Stimulated activated CD4-positive, alpha-beta T cell treated with anti-CD3 and anti-CD28 coated beads, Interleukin-12 subunit alpha, Interleukin-12 subunit beta, amount 100 ng/mL, for 24 hours (primary cell): ENCODE results near the gene GNA14.
"Not testable (repeated sequence)": the region's sequence is repeated elsewhere in the genome, so short reads cannot be mapped to it uniquely, and the experiment has no call there.

Experiments
- DNase-seq, 2 experiments: peaks; one replicate each; pipeline ENCODE4 v3.0.0-alpha.2; 2020; ENCODE audit warnings: low read depth in 2 of 2

Gene GNA14

DNA sequence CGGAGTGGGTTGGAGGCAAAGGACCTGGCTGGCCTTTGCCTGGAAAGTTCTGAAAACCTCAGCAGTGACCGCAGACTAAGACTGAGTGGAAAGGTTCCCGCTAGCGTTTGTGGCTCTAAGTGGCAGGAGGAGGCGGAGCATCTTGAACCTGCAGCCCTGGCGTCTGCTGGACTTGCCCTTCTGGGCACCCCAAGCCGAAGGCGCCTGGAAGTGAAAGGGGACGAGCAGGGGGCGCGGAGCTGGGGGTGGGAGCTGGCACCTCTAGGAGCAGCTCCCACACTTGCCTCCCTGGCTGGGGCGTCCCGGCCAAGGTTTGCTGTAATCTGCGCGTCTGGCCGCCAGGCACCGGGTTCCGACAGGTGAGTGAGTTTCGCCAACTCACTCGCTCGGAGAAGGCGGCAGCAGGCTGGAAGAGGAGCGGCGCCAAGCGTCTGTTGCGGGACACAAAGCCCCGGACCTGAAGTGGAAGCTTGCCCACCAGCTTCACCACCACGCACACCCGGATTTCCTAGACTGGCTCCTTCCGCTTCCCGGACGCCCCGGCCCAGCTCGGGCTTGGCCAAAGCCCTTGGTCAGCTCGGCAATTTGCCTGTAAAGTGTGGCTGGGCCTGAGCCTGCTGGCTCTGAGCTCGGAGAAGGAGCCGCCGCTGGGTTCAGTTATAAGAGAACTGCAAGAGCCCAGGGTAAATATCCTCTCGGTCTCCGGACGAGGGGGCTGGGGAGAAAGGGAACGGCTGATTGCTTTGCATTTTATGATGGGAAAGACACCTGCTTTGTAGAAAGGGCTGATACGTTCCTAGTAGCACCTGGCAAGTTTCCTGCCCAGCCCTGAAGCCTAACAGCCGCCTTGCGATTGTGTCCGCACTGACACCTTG is at the start of gene GNA14:
GNA14 (minus strand) TSS at position 89 of the 875 bp plus-strand sequence. CDS start 529 bp downstream, outside the sequence.
- peak in 1 of 2 experiments; percentile 7 for DNase-seq

DNA sequence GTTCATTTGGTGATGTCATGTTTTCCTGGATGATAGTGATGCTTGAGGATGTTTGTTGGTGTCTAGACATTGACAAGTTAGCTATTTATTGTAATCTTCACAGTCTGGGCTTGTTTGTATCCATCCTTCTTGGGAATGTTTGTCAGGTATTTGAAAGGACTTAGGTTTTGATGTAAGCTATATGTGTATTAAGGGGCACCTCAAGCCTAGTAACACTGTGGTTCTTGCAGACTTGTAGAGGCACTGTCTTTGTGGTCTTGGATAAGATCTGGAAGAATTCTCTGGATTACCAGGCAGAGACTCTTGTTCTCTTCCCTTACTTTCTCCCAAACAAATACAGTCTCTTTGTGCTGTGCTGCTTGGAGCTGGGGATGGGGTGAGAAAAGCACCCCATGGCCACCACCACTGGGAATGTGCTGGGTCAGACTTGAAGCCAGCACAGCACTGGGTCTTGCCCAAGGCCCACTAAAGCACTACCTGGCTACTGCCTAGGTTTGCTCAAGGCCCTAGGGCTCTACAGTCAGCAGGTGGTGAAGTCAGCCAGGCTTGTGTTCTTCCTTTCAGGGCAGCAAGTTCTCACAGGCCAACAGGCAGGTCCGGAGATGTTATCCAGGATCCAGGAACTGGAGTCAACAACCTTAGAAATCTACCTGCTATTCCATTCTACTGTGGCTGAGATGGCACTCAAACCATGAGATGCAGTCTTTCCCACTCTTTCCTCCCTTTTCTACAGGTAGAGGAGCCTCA is 49.3 kb upstream of the GNA14 start:
- no peak for DNase-seq

DNA sequence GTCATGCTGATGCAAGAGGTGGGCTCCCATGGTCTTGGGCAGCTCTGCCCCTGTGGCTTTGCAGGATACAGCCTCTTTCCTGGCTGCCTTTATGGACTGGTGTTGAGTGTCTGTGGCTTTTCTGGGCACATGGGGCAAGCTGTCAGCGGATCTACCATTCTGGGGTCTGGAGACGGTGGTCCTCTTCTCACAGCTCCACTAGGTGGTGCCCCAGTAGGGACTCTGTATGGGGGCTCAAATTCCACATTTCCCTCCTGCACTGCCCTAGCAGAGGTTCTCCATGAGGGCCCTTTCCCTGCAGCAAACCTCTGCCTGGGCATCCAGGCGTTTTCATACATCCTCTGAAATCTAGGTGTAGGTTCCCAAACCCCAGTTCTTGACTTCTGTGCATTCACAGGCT is 42.6 kb upstream of the GNA14 start:
- not testable (repeated sequence) for DNase-seq

DNA sequence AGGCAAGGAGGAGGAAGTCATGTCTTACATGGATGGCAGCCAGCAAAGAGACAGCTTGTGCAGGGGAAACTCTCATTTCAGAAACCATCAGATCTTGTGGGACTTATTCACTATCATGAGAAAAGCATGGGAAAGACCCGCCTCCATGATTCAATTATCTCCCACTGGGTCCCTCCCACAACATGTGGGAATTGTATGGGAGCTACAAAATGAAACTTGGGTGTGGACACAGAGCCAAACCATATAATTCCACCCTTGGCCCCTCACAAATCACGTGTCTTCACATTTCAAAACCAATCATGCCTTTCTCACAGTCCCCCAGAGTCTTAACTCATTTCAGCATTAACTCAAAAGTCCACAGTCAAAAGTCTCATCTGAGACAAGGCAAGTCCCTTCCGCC is 42.0 kb upstream of the GNA14 start:
- not testable (repeated sequence) for DNase-seq

DNA sequence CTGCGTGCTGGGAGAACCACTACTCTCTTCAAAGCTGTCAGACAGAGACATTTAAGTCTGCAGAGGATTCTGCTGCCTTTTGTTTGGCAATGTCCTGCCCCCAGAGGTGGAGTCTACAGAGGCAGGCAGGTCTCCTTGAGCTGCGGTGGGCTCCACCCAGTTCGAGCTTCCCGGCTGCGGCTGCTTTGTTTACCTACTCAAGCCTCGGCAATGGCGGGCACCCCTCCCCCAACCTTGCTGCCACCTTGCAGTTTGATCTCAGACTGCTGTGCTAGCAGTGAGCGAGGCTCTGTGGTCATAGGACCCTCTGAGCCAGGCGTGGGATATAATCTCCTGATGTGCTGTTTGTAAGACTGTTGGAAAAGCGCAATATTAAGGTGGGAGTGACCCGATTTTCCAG is 39.6 kb upstream of the GNA14 start:
- DNase-seq = not testable (repeated sequence)

DNA sequence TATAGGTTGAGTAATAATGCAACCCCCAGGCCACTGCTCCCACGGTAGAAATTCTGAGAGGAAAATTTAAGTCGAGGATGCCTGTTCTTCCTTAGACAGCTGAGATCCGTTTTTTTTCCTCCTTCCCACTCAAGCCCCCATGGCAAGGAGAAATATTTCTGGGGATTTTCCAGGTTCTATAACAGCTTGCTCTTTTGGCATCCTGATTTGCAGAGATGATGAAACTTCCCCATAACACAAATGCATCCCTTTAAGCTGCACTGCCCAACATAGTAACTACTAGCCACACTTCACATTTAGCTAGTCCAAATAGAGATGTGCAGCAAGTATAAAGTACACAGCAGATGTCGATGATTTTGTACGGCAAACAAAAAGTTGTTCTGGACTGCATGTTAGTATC is 32.5 kb upstream of the GNA14 start:
- DNase-seq = no peak

DNA sequence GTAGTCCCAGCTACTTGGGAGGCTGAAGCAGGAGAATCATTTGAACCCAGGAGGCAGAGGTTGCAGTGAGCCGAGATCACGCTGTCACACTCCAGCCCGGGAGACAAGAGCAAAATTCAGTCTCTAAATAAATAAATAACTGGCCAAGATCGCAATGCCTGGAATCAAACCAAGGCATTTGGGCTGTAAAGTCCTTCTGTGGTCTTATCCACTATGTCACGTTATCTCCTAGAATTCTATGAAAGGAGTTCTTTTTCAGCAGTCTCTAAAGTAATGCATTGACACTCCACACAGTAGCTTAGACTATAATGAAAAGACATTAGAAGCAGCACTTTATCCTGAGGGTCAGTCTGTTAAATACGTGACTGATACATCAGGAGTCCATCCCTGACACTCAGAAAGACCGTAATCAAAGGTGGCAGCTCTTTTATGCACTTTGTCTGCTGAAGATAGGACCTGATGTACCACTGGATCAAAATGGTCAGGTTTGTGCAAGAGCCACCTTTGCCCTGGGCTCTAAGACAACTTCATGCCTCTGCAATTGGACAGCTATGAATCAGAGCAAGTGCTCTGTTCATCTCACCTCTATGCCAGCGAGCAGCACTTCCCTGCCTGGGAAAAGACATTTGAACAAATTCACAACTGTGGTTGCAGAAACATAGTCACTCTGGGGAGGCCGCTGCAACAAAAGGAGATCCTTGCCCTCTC is 31.7 kb upstream of the GNA14 start:
- DNase-seq = no peak

DNA sequence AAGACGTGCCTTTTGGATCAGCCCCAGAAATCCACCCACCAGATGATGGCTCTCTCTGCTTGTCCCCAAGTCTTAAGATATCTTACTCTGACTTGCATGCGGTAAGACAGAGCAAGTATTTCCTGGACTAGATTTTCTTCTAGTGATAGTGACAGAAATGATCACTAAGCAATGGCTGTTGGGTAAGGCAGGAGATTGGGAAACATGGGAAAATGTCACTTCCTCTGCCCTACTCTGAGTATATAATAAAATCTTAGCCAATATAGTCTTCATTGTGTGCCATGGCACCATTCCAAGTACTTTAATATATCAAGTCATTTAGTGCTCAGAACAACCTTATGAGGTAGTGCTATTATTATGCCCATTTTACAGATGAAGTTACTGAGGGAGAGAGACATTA is 31.0 kb upstream of the GNA14 start:
- no peak for DNase-seq

DNA sequence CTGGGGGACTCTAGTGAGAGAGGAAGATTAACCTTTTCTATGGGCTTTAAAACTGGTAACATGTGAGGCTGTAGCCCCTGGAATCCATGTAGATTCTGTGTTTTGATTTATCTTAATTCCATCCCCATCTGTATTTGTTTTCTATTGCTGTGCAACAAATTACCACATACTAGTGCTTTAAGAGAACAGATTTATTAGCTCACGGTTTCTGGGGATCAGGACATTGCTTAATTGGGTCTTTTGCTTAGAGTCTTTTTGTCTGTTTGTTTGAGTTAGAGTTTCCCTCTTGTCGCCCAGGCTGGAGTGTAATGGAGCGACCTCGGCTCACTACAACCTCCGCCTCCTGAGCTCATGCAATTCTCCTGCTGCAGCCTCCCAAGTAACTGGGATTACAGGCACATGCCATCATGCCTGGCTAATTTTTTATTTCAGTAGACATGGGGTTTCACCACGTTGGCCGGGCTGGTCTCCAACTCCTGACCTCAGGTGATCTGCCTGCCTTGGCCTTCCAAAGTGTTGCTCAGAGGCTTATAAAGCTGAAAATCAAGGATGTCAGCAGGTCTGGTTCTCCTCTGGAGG is 29.9 kb upstream of the GNA14 start:
- DNase-seq = no peak

DNA sequence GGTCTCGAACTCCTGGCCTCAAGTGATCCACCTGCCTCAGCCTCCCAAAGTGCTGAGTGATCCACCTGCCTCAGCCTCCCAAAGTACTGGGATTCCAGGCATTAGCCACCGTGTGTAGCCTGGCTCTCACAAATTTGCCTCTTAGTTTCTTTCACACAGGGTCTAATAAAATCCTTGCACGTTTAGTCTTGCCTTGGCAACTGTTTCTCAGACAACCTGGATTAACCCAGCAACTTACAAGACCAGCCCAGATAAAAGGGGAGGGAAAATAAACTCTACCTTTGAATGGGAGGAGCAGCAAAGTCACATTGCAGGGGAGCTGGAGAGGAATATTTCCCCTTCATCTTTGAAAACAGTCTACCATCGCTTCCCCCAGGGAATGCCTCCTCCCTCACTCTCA is 29.3 kb upstream of the GNA14 start:
- DNase-seq = no peak

DNA sequence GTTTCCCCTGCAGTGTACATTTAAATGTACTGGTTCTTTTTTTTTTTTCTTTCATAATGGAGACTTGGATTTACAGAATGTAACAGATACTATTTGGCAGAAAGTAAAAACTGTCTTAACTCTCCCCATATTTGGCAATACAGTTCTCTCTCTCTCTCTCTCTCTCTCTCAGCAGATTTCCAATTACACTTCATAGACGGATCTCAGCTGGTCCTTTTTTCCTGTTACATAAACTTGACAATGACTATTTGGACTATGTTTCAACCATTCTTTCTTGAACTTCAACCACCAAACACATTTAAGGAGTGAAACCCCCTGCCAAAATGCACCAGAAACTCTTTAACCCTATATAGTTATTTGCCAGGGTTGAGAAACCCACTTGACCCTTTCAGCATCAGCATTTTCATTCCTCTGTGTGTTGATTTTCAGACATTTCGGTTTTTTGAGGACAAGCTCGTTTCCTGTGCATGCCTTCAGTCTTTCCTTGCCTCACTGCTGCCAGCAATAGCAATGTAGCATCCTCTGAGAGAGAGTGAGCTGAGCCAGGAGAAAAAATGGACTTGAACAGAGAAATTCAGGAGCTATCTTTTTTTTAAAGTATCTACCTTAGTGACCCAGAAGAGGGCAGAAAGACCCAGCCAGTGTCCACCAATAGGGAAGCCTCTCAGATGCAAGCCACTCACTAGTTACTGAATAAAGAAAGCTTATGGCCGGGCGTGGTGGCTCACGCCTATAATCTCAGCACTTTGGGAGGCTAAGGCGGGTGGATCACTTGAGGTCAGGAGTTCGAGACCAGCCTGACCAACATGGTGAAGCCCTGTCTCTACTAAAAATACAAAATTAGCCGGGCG is 26.0 kb upstream of the GNA14 start:
- DNase-seq = no peak

DNA sequence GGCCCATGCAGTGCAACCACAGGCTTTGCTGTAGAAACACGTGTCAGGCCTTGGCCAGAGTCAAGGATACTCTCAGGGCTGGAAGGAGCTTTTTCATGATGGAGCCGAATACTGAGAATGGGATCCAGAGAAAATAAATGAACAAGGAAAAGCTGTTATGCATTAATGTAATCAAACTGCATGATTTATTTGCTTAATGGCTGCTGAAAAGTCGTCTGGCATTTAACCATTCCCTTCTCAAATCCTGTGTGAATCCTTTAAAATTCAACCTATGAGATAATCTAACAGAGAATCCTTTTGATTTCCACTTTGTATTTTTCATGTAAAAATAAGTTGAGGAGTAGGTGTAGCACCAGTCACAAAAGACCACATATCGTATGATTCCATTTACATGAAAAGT is 24.1 kb upstream of the GNA14 start:
- DNase-seq = no peak

DNA sequence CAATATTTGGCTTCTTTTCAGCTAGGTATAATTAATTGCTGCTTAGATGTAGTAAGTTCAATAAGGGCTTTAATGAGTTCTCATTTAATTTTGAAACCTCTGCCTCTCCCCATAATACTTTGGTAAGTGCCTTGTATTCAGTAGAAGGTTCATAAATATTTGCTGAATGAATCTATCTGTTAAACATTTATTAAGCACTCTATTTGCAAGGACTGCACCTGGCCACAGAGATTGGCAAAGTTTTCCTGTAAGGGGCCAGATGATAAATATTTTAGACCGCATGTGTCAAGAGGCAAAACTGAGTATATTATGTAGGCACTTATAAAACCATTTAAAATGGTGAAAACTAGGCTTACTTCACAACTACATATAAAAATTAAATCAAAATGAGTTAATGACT is 19.0 kb upstream of the GNA14 start:
- DNase-seq = no peak

DNA sequence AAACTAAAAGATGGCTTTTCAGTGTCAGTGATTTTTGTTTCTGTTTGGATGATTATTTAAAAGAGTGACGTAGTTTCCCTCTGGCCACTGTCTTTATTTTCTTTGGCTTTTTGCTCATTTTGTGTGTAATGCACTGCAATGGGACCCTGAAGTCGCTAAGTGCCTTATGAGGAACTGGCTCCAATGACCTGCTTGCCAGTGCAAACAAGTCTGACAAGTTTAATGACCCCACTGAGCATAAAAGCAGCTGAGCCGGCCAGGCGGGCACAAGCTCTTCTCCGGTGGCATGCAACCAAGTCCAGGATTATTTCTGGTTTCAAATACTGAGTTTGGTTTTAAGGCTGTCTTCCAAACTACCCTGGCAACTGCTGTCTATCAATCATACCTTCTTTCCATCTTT is 15.6 kb upstream of the GNA14 start:
- no peak for DNase-seq

DNA sequence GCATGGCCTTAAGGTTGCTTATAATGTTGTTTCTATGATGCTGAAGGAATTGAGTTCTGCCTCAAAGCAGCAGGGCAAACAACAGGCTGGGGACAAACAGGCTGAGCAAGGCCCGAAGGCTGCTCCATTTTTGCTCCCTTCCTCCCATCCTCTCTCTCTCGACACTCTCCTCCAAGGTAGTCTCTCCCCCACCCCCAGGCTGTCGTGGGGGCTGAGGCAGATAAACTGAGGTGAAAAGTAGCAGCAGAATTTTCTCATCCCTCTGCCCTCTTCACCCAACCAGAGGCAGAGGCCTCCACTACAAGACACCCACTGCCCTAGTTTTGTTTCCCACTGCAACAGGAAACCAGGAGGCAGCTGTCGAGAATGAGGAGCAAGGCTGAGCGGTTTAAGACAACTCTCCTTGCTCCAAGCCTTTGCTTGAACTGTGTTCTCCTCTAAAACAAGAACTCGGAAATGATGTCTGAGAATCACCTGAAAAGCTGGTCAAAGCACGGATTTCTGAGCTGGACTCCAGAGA is 13.5 kb upstream of the GNA14 start:
- DNase-seq = no peak

DNA sequence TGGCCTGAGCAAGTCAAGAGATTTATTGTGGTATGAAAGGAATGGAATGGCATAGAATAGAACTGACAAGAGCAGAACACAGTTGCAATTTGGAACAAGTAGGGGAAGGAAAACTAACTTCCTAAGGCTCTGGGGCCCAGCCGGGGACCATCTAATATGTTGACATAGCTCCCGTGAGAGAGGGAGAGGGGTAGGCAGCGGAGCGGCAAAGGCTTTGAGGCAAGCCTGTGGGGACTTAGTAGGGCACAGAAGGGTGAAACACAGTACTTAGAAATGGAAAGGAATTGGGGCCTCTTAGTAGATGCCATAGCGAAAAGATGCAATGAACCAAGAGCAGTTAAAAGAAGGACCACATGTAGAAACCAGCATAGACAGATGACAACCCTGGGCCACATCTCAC is 11.8 kb upstream of the GNA14 start:
- no peak for DNase-seq

DNA sequence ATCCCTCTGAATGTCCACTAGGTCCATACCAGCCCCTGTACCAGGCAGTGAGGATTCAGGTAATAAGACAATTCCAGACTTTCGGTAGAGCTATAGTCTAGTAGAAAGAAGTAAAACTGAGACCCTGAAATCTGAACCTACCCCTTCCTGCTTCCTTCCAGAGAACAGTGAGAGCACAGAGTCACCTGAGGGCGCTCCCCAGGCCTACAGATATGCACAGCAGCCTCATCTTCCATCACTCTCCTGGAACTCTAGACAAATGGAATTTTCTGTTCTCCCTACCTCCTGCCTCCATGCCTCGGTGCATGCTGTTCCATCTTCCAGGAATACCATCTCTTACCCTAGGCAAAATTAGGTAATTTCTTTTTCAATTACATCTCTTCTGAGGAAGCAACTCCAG is 3.1 kb upstream of the GNA14 start:
- no peak for DNase-seq

DNA sequence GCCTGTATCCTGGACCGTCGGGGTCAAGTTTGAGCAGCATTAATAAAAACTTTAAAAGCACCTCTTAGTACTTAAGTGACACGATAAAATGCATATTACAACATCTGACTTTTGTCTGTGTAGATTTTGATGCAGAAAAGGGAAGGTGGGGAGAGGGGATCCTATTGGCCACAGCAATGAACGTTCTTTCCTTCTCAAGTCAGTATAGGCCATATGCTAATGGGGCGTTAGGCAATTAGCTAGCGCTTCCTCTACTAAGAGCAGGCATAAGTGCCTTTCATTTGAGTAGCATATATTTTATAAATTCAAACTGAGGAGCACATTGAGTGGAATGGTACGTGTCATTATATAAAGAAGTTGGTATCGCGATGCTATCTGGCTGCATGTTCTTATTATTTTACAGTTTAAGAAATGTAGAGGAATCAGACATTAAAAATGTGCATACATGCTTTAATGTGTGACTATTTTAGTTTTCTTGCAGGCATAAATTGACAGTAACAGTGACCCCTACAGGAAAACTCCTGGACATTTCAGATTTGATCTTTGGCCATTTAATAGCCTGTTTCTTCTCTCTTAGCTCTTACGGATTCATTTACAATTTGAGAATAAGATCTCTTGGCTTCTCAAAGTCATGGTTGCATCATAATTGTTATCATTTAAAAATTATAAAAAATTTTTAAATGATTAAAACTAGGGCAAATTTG is 1.1 kb upstream of the GNA14 start:
- DNase-seq = no peak

DNA sequence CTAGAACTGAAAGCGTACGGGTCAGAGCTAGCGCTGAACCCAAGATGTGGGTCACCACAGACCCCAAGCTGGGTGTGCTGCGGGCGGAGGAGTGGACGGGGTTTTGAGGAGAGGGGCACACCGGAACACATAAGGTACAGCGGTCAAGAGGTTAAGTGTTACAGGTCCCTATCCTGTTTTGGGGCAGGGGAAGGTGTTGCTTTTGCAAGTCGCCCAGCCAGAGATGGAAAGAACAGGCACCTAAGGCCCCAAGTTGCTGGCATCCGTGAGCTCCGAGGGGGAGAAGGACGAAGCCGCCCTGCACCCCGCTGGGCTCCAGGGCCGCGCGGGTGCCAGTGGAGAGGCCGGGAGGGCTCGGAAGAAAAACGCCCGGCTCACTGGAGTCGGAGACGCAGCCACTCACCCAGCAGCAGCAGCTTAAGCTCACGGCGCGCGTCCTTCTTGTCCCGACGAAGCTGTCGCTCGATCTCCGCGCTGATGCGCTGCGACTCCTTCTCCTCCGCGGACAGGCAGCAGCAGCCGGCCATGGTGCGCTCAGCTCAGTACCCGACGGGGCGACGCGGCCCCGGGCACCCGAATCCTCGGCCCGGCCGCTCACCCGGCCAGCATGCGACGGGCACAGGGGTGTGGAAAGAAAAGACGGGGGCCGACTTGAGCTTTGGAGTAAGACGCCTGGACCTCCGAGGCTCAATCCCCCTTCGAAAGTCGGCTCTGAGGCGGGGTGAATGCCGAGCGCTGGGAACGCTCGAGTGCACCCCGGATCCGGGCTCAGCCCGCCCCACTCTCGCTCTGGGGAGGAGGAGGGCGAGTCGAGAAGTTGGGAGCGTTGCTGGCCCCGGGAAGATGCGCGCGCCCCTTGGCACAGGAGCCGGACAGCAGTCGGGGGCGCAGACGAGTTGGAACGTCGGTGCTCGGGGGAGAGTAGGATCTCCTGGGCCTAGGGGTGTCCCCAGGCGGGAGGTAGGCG is 572 bp downstream of the GNA14 start:
- DNase-seq = peak in 1 of 2 experiments; percentile 6
